Peyer's patch (tissue), 4 donors: ENCODE results near the gene BANP.
"Not testable (repeated sequence)": the region's sequence is repeated elsewhere in the genome, so short reads cannot be mapped to it uniquely, and the experiment has no call there.

Source experiments
- POLR2A ChIP-seq, 2 donors: fragments of 450-650 bp; IDR thresholded peaks; one replicate each; pipeline ENCODE4 v1.5.1; 2017; ENCODE audit warnings: antibody characterized with exemption in 2 of 2, mild to moderate bottlenecking in 2 of 2, moderate library complexity in 2 of 2
- TF ChIP-seq, protein P1 (sequence below), 6 experiments: fragments of 450-650 bp in 4 of 6; fragments of 200-600 bp in 2 of 6; sonication (generic) in 1 of 6; IDR thresholded peaks; one replicate each; pipeline ENCODE4 v1.5.1; 2017 to 2019; ENCODE audit warnings: antibody characterized with exemption in 6 of 6, mild to moderate bottlenecking in 3 of 6, moderate library complexity in 1 of 6

DNA sequence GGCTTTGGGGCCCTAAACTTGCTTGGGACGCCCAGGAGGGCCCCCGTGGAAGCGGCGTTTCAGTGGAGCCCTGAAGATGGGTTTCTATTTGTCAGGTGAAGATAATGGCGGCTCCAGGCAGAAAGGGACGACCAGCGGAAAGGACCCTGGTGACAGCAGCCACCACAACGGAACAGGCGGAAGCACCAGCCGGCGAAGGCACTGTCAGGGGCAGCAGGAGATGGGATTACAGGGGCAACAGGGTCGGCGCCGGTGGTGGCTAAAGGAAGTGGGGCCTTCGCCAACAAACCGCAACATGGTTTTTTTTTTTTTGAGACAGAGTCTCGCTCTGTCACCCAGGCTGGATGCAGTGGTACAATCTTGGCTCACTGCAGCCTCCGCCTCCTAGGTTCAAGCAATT is 38.5 kb upstream of the BANP start:
- TF ChIP-seq, protein P1, sequence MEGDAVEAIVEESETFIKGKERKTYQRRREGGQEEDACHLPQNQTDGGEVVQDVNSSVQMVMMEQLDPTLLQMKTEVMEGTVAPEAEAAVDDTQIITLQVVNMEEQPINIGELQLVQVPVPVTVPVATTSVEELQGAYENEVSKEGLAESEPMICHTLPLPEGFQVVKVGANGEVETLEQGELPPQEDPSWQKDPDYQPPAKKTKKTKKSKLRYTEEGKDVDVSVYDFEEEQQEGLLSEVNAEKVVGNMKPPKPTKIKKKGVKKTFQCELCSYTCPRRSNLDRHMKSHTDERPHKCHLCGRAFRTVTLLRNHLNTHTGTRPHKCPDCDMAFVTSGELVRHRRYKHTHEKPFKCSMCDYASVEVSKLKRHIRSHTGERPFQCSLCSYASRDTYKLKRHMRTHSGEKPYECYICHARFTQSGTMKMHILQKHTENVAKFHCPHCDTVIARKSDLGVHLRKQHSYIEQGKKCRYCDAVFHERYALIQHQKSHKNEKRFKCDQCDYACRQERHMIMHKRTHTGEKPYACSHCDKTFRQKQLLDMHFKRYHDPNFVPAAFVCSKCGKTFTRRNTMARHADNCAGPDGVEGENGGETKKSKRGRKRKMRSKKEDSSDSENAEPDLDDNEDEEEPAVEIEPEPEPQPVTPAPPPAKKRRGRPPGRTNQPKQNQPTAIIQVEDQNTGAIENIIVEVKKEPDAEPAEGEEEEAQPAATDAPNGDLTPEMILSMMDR (IDR thresholded peaks at IDR 0.05) = not testable (repeated sequence)
- not testable (repeated sequence) for TF ChIP-seq POLR2A (IDR thresholded peaks at IDR 0.05)
